Measurements from ENCODE around the gene C19orf33. TPM values are rescaled to one million over a fixed set of nuclear protein-coding genes. Genes with fewer than 3 reads are reported as not detected.

Gene C19orf33
- total RNA-seq, 1 donor from 2014 or later: 267 TPM

DNA sequence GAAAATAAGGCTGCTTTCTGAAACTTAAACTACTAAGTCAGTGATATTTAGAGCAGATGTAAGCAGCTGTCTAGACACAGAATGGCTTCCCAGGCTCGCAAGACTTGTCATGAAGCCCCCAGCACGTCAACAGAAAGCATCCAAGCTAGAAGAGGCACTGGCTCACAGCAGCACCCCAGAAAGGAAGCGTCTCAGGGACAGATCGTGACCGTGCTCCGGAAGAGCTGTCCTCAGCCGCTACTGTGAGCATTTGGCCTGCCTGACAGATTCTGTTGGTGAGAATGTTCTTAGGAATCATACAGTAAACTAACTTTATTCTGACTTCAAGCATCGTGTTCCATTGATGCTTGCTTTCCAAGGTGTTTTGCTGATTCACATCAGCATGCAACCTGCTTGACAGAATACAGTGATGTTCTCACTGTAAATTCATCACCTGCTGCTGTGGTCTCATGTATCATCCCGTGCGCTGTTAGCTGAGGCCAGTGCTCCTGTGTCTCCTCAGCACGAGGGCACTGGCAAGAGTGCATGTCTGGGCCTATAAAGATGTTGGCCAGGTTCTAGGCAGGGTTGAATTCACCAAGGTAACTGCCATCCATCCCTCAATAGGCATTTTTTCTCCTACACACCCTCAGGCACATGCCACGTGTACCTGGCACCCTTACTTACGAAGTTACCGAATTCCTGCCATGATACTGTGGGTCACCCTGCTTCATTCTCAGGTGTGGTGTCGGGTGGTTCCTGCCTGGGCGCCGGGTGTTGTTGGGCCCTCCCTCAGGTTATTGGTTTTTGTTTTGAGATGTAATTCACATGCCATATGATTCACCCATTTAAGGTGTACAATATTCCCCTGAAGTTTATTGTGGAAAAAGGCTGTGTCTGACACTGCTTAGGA lies 23.8 kb upstream of the C19orf33 start:
- no peak overlapping the region for H3K4me3 ChIP-seq (ENCODE audit: low read depth, low read length)
- no peak for DNase-seq (ENCODE audit: low read depth)
- TF ChIP-seq, protein P1, sequence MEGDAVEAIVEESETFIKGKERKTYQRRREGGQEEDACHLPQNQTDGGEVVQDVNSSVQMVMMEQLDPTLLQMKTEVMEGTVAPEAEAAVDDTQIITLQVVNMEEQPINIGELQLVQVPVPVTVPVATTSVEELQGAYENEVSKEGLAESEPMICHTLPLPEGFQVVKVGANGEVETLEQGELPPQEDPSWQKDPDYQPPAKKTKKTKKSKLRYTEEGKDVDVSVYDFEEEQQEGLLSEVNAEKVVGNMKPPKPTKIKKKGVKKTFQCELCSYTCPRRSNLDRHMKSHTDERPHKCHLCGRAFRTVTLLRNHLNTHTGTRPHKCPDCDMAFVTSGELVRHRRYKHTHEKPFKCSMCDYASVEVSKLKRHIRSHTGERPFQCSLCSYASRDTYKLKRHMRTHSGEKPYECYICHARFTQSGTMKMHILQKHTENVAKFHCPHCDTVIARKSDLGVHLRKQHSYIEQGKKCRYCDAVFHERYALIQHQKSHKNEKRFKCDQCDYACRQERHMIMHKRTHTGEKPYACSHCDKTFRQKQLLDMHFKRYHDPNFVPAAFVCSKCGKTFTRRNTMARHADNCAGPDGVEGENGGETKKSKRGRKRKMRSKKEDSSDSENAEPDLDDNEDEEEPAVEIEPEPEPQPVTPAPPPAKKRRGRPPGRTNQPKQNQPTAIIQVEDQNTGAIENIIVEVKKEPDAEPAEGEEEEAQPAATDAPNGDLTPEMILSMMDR (conservative IDR thresholded peaks at IDR 0.05; ENCODE audit: low read depth, low read length): no peak

DNA sequence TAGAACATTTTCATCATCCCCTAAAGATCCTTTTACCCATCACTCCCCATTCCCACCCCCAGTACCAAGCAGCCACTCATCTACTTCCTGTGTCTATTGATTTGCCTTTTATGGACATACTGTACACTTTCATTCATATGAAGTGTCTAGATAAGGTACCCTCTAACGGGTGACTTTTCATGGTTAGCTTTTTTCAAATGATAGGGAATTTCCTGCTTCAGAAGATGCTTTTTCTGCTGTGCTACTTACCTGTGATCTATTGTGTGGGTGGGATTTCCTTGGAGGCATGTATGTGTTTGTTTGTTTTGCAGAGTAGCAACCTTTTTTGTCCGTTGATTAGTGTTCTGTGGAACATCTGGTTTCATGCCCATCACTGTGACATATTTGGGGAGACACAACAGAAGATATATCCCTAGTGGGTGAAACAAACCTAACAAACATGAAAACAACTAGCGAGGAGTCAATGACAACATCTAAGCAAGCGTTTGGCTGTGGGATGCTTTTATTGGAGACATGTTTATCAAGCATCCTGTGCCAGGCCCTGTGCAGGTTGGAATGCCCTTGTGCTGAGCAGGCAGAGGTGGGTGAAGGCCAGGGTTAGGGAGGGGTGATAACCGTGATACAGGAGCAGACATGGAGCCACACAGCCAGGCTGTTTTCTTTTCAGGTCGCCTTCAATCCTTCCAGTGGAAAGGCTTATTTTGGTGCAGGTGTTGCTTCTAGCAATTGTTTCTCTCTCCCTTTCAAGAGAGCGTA lies 22.1 kb upstream of the C19orf33 start:
- no peak for DNase-seq (ENCODE audit: low read depth)
- H3K4me3 ChIP-seq (ENCODE audit: low read depth, low read length): no peak overlapping the region
- TF ChIP-seq, protein P1 (conservative IDR thresholded peaks at IDR 0.05; ENCODE audit: low read depth, low read length): no peak

DNA sequence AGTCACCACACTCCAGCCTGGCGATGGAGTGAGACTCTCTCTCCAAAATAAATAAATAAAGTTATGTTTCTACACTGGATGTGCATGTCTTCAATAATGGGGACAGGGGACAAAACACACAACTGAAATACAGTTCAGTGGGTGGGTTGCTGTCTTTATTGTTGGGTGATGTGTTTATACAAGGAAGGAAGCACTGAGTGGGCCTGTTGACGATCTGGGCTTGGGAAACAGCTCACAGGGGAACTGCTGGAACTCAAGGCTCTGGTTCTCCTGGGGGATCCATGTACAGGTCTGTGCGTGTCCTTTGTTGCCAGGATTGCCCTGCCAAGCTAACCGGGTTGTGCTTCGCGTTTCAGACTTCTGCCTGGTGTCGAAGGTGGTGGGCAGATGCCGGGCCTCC lies 20.8 kb upstream of the C19orf33 start:
- H3K4me3 ChIP-seq (ENCODE audit: low read depth, low read length): no peak overlapping the region
- TF ChIP-seq, protein P1 (conservative IDR thresholded peaks at IDR 0.05; ENCODE audit: low read depth, low read length): no peak
- DNase-seq (ENCODE audit: low read depth): no peak

DNA sequence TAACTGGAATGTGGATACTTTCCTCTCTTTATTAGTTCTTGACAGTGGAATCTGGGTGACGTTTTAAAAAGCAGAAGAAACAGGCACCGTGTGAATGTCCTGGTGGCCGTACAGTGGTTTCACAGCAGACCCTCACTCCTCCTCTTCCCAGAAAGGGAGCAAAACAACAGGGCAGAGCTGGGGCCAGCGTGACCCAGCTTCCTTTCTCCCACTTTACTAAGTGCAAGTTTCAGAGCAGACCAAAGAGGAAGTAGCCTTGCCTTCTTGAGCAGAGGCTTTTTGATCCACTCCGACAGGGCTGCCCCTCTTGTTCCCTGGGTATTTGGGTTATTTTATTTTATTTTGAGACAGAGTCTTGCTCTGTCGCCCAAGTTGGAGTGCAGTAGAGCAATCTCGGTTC lies 19.6 kb upstream of the C19orf33 start:
- no peak for DNase-seq (ENCODE audit: low read depth)
- H3K4me3 ChIP-seq (ENCODE audit: low read depth, low read length): no peak overlapping the region
- TF ChIP-seq, protein P1 (conservative IDR thresholded peaks at IDR 0.05; ENCODE audit: low read depth, low read length): no peak

DNA sequence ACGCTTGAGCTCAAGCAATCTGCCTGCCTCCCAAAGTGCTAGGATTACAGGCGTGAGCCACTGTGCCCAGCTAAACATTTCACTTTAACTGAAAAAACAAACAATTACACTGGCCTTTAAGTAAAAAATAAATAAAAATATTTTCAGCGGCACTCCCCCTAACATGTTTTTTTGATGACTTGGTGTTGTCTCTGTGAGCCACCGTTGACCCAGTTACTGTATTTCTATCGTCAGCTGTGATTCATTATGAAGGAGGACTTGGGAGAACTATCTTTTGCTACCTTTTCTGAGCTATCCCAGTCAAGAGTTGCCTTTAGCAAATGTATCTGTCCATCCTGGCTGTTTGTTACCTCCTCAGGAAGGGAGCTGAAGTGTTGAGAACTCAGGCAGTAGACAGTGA lies 18.5 kb upstream of the C19orf33 start:
- no peak overlapping the region for H3K4me3 ChIP-seq (ENCODE audit: low read depth, low read length)
- no peak for DNase-seq (ENCODE audit: low read depth)
- TF ChIP-seq, protein P1 (conservative IDR thresholded peaks at IDR 0.05; ENCODE audit: low read depth, low read length): no peak

DNA sequence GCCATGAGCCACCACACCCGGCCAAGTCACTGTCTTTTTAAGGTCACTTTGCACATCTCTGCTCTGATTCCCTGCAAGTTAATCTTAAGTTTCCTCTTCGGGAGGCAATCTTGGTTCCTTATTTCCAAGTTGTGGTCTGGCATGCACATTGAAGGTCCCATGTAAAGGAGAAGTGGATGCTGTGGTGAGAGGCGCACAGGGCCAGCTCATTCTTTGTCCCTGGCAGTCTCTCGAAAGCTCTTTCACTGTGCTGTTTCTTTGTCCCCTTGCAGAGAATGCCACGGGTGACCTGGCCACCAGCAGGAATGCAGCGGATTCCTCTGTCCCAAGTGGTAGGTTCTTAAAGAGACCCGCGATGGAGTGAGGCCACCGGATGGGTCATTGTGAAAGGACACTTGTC lies 16.4 kb upstream of the C19orf33 start:
- H3K4me3 ChIP-seq (ENCODE audit: low read depth, low read length): no peak overlapping the region
- no peak for DNase-seq (ENCODE audit: low read depth)
- TF ChIP-seq, protein P1 (conservative IDR thresholded peaks at IDR 0.05; ENCODE audit: low read depth, low read length): no peak

Measured in epithelial cell of proximal tubule (primary cell).